ENCODE measurements around the gene TAF5L. TPM values are rescaled to one million over a fixed set of nuclear protein-coding genes. Genes with fewer than 3 reads are reported as not detected.
A peak's percentile ranks its signal among the peaks of the same experiment; 100 is the strongest.
"Not testable (repeated sequence)": the region's sequence is repeated elsewhere in the genome, so short reads cannot be mapped to it uniquely, and the experiment has no call there.

TAF5L gene
- total RNA-seq, 1 donor from 2014 or later: 10.8 TPM

- intact Hi-C loops (cut with DNase I): no loop called here
Observed at GRCh38 chr1:229619614-229620013, 6.3 kb downstream of the TAF5L start.

GRCh38 chr1:229619002-229619401 lies 6.9 kb downstream of the TAF5L start:
- intact Hi-C loops (cut with DNase I): no loop called here
- ATAC-seq: no peak
- no peak for DNase-seq (ENCODE audit: missing footprints)

More at GRCh38 chr1:229619614-229620013, 6.3 kb downstream of the TAF5L start:
- DNase-seq (ENCODE audit: missing footprints): no peak
- no peak for ATAC-seq

GRCh38 chr1:229617351-229618100 lies 8.4 kb downstream of the TAF5L start:
- DNase-seq (ENCODE audit: missing footprints) (no peak), ATAC-seq (no peak)
- intact Hi-C loops (cut with DNase I): no loop called here

- intact Hi-C loops (cut with DNase I): no loop called here
- ATAC-seq (no peak), DNase-seq (ENCODE audit: missing footprints) (no peak)
Observed at GRCh38 chr1:229614701-229615100, 11.2 kb downstream of the TAF5L start.

- intact Hi-C loops (cut with DNase I): no loop called here
- no peak for DNase-seq (ENCODE audit: missing footprints)
- ATAC-seq: no peak
Observed at GRCh38 chr1:229613938-229614337, 12.0 kb downstream of the TAF5L start.

GRCh38 chr1:229608590-229608989 lies 17.3 kb downstream of the TAF5L start:
- intact Hi-C loops (cut with DNase I): no loop called here
- DNase-seq (ENCODE audit: missing footprints) (no peak), ATAC-seq (no peak)

GRCh38 chr1:229607370-229607769 lies 18.6 kb downstream of the TAF5L start:
- no peak for ATAC-seq
- intact Hi-C loops (cut with DNase I): no loop called here
- no peak for DNase-seq (ENCODE audit: missing footprints)

GRCh38 chr1:229603371-229604005 lies 22.4 kb downstream of the TAF5L start:
- intact Hi-C loops (cut with DNase I): no loop called here
- DNase-seq (ENCODE audit: missing footprints) (no peak), ATAC-seq (no peak)

- DNase-seq (ENCODE audit: missing footprints) (no peak), ATAC-seq (no peak)
- intact Hi-C loops (cut with DNase I): no loop called here
Observed at GRCh38 chr1:229600229-229600628, 25.7 kb downstream of the TAF5L start.

- DNase-seq (ENCODE audit: missing footprints) (no peak), ATAC-seq (peak; percentile 50)
- intact Hi-C loops (cut with DNase I): loop anchor here (5.0 kb wide), 1 partner anchor 42 kb away; the partner anchor contains the start of gene ABCB10
Observed at GRCh38 chr1:229599218-229599954, 26.5 kb downstream of the TAF5L start.

- no peak for DNase-seq (ENCODE audit: missing footprints)
- intact Hi-C loops (cut with DNase I): loop anchor here (5.0 kb wide), 1 partner anchor 41 kb away; the partner anchor contains the start of gene ABCB10
- no peak for ATAC-seq
Observed at GRCh38 chr1:229597877-229598276, 28.0 kb downstream of the TAF5L start.

GRCh38 chr1:229596925-229597699 lies 28.8 kb downstream of the TAF5L start:
- ATAC-seq: peak; percentile 96
- DNase-seq (ENCODE audit: missing footprints): peak; percentile 75
- intact Hi-C loops (cut with DNase I): loop anchor here (5.0 kb wide), 1 partner anchor 40 kb away; the partner anchor contains the start of gene ABCB10

GRCh38 chr1:229595876-229596275 lies 30.0 kb downstream of the TAF5L start:
- not testable (repeated sequence) for DNase-seq (ENCODE audit: missing footprints); ATAC-seq
- intact Hi-C loops (cut with DNase I): loop anchor here (5.0 kb wide), 1 partner anchor 39 kb away; the partner anchor contains the start of gene ABCB10

- intact Hi-C loops (cut with DNase I): loop anchor here (5.0 kb wide), 1 partner anchor 37 kb away; the partner anchor contains the start of gene ABCB10
- ATAC-seq (no peak), DNase-seq (ENCODE audit: missing footprints) (no peak)
Observed at GRCh38 chr1:229594227-229595008, 31.5 kb downstream of the TAF5L start.

GRCh38 chr1:229593800-229594199 lies 32.1 kb downstream of the TAF5L start:
- DNase-seq (ENCODE audit: missing footprints) (no peak), ATAC-seq (no peak)
- intact Hi-C loops (cut with DNase I): no loop called here

- intact Hi-C loops (cut with DNase I): no loop called here
- ATAC-seq (no peak), DNase-seq (ENCODE audit: missing footprints) (no peak)
Observed at GRCh38 chr1:229590119-229590518, 35.8 kb downstream of the TAF5L start.

- ATAC-seq: no peak
- intact Hi-C loops (cut with DNase I): no loop called here
Observed at GRCh38 chr1:229585338-229585737, 40.6 kb downstream of the TAF5L start.

GRCh38 chr1:229582715-229583114 lies 43.2 kb downstream of the TAF5L start:
- ATAC-seq (no peak), DNase-seq (ENCODE audit: missing footprints) (no peak)
- intact Hi-C loops (cut with DNase I): no loop called here

More at GRCh38 chr1:229585338-229585737, 40.6 kb downstream of the TAF5L start:
- DNase-seq (ENCODE audit: missing footprints): no peak

Data from Right ventricle myocardium inferior (tissue), 1 donor.